ENCODE measurements around the gene PRSS21.

DNA sequence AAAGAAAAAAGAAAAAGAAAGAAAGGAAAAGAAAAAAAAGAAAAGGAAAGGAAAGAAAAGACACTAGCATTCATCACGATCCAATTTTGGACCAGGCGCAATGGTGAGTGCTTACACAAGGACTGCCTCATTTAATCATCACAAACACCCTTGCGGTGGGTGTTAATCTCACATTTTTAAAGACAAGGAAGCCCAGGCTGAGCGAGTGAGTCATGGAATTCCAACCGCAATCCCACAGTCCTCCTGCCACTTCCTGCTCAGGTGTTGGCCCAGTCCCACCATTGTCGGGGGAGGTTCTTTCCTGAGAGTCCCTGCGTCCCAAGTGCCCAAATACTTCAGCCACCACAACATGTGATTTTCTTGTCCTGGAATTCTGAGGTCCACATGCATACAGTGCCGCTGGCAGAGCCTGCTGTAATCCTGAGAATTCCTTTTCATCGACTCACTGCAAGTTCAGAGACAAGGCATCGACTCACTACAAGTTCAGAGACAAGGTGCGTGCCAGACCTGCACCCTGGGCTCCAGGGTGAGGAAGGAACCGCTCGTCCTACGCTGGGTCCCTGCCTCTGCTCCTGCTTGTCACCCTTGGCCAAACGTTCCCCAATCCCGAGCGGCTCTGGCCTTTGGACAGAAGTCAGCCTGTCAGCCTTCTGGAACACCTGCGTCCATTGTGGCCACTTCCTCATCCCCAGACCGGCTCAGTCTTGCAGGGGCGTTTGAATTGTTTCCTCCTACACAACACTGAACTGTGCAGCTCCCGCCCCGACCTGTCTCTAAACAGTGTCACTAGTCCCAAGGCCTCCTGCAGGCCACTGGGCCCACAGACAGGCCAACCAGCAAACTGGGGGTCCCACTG lies 18.8 kb downstream of the PRSS21 start:
- no peak for TF ChIP-seq POLR2A (IDR thresholded peaks at IDR 0.05)
- TF ChIP-seq, protein P1, sequence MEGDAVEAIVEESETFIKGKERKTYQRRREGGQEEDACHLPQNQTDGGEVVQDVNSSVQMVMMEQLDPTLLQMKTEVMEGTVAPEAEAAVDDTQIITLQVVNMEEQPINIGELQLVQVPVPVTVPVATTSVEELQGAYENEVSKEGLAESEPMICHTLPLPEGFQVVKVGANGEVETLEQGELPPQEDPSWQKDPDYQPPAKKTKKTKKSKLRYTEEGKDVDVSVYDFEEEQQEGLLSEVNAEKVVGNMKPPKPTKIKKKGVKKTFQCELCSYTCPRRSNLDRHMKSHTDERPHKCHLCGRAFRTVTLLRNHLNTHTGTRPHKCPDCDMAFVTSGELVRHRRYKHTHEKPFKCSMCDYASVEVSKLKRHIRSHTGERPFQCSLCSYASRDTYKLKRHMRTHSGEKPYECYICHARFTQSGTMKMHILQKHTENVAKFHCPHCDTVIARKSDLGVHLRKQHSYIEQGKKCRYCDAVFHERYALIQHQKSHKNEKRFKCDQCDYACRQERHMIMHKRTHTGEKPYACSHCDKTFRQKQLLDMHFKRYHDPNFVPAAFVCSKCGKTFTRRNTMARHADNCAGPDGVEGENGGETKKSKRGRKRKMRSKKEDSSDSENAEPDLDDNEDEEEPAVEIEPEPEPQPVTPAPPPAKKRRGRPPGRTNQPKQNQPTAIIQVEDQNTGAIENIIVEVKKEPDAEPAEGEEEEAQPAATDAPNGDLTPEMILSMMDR (IDR thresholded peaks at IDR 0.05): no peak
